Fibroblast of skin of back (primary cell): ENCODE results near the gene ACAD11.
"Not testable (repeated sequence)": the region's sequence is repeated elsewhere in the genome, so short reads cannot be mapped to it uniquely, and the experiment has no call there.

Source experiments
- DNase-seq: peaks from one replicate; pipeline ENCODE4 v3.0.0-alpha.2; 2013

ACAD11 gene

DNA sequence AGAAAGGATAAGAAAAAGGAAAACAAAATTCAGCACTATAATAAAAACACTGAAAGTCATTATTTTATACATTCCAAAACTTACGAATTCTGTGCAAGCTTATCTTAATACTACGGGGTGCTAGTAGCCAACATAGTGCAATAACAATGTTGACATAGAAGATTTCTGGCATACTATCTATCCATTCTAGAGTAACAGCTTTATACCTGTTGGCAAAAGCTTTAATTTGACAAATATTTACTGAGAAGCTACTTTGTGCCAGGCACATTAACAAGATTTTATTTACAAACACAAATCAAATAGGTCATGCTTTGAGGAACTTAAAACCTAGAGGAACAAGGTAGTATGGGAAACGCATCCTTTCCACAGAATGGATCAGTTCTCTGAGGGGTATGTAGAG, 61.4 kb downstream of the ACAD11 start:
- no peak for DNase-seq

GRCh38 chr3:132597660-132598059, 61.9 kb downstream of the ACAD11 start:
- no peak for DNase-seq

GRCh38 chr3:132596816-132597433, 62.7 kb downstream of the ACAD11 start, which contains the start of gene ACKR4:
Gene ACKR4, plus strand, starts transcription at chr3:132597270. Its CDS starts 3,128 bp downstream, at chr3:132600398.
- DNase-seq, result no peak

- DNase-seq, result no peak
Measured at GRCh38 chr3:132596326-132596725, 63.3 kb downstream of the ACAD11 start.

GRCh38 chr3:132595014-132595413, 64.6 kb downstream of the ACAD11 start:
- DNase-seq, result peak; percentile 83

- DNase-seq, result no peak
Measured at GRCh38 chr3:132594498-132594897, 65.1 kb downstream of the ACAD11 start.

GRCh38 chr3:132593947-132594323, 65.7 kb downstream of the ACAD11 start:
- DNase-seq, result peak; percentile 90

DNA sequence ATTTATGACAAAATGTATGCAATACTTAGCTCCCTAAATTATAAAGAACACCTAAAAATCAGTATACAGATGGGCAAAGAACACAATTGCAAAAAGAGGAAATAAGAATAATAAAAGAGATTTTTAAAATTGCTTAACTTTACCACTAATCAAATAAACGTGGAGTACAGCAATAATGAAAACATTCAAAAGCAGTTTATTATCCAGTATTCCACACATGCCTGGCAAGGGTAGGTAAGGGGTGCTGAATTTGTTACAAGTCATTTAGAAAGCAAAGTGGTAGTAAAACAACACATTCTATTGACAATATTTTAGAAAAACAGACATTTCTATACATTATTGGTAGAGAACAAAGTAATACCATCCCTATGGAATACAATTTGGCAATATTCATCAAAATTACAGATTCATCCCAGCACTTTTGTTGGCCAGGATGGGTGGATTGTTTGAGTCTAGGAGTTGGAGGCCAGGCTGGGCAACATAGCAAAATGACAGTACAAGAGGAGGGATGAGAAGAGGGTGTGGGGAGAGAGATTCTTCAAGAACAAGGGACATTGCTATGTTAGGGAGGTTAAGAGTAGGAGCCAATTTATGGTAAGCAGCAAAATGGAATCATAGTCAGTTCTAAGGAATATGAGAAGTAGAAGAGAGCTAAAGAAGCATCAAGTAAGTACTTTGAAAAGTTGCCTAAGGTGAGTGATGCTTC, 66.2 kb downstream of the ACAD11 start:
- peak; percentile 45 for DNase-seq

DNA sequence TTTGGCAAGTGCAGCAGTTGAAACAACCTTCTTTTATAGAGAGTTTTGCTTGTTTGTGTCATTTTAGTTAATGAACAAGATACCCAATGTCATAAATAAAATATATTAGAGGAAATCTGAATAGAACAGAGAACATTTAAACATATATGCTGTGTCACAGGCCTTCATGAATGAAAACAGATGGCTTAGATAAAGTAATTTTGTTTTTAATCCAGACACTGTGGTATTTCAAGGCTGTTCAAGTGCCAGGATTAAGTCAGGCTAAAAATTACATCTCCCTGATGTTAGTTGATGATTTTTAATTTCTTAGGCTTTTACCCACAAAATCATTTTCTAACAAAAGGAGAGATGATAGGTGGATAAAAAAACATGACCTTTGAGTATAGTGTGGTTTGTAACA, 67.4 kb downstream of the ACAD11 start:
- DNase-seq, result no peak

- DNase-seq, result no peak
Measured at GRCh38 chr3:132587401-132587800, 72.2 kb downstream of the ACAD11 start.

DNA sequence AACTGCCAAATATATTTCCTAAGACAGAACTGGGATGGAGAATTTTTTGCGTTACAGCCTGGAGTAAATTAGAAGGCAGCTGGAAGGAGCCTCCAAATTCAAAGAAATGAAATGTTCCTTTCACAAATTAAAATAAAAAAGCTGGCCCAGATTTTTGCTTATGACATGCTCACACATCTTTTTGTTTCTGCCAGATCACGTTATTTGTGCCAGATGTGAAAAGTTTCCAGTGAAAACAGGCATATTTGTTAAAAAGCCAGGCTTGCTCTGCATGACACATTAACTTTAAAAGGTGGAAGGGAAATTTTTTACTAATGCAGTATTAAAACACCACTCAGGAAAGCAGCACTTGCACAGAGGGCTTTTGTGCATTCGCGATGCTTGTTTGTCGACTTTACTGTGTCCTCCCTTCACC, 85.8 kb downstream of the ACAD11 start:
- DNase-seq, result no peak

DNA sequence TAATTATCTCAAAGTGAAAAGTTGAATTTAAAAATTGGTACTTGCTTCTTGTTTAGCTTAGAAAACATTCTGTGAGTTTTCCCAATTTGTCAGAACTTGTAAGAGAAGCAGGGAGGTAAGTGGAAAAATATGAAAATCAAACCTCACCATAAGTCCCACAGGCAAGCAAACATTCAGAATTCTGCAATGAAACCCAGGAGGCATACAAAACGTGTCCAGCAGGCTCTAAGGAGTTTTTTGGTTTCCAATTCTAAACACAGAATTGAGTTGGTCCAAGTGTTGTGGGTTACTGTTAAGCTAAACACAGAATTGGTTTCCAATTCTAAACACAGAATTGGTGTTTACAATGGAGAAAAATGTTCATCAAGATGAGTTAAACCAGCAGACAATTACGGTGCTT, 89.6 kb downstream of the ACAD11 start:
- DNase-seq, result no peak

DNA sequence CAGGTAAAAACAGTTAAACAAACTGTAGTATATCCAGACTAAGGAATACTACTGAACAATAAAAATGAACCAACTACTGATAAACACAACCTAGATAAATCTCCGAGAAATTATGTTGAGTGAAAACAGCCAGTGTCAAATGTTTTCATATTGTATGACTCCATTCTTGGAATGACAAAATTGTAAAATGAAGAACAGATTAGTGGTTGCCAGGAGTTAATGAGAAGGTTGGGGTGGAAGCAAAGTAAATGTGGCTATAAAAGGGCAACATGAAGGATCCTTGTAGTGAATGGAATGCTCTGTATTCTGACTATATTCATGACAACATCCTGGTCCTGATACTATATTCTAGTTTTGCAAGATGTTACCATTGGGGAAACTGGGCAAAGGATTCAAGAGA, 90.0 kb downstream of the ACAD11 start:
- peak; percentile 81 for DNase-seq

GRCh38 chr3:132569153-132569552, 90.5 kb downstream of the ACAD11 start:
- DNase-seq, result peak; percentile 59

DNA sequence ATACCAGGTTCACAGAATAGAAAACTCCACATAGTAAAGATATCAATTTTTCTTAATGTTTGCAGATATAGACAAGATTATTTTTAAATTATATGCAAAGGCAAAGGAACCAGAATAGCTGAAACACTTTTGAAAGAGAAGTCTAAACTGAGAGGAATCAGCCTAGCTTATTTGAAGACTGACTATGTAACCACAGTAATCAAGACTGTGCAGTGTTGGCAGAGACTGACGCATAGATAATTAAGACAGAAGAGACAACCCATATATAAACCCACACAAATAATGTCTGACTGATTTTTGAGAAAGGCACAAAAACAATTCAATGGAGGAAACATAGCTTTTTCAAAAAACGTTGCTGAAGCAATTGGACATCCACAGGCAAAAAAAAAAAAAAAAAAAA, 91.2 kb downstream of the ACAD11 start:
- DNase-seq, result no peak

GRCh38 chr3:132564070-132564465, 95.5 kb downstream of the ACAD11 start:
- DNase-seq, result no peak

DNA sequence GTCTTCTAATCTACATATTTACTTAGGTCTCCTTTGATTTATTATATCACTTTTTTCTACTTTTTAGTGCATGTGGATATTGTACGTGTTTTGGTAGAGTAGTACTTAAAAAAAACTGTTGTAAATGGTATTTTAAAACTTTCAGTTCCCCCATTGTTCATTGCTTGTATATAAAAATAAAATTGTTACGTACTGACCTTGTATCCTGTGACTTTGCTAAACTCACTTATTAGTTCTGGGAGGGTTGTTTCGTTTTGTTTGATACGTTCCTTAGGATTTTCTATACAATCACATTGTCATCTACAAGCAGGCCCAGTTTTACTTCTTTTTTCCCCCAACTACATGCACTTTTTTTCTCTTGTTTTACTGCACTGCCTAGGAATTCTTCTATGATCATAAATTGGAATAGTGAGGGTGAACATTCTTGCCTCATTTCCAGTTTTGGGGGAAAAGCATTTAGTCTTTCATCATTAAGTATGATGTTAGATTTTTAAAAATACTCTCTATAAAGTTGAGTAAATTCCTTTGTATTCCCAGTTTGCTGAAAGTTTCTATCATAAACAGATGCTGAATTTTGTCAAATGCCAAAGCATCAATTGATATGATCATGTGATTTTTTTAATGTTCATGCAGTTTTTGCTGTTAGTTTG, 96.1 kb downstream of the ACAD11 start:
- no peak for DNase-seq

DNA sequence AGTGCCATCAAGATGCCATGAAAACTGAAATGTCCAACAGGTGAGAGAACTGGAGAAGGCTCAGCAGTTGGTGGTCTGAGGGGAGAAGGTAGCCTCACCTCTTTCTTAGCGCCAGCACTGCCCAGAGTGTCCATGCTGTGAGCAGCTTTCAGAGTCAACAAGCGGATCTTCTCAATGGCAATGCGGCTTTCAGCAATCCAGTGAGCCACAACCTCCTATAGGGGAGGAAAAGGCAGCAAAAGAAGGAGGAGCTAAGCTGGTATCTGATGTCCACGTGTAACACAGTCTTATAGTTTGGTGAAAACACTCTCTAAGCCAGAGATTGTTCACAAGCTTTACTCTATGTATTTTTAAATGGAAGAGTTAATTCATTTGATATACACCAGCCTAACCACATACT, 98.6 kb downstream of the ACAD11 start:
- no peak for DNase-seq

- DNase-seq, result no peak
Measured at GRCh38 chr3:132556508-132557159, 103.0 kb downstream of the ACAD11 start.

DNA sequence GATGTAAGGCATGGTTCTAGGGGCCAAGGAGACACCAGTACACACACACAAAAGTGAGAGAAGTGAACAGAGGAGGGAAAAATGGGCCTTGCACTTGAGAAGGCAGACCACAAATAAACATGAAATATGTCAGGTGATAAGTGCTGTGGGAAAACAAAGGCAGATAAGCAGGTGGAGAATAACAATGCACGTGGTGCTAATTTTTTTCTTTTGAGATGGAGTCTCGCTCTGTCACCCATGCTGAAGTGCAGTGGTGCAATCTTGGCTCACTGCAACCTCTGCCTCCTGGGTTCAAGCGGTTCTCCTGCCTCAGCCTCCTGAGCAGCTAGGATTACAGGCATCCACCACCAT, 103.6 kb downstream of the ACAD11 start:
- DNase-seq, result not testable (repeated sequence)

GRCh38 chr3:132555306-132556035, 104.1 kb downstream of the ACAD11 start:
- no peak for DNase-seq

DNA sequence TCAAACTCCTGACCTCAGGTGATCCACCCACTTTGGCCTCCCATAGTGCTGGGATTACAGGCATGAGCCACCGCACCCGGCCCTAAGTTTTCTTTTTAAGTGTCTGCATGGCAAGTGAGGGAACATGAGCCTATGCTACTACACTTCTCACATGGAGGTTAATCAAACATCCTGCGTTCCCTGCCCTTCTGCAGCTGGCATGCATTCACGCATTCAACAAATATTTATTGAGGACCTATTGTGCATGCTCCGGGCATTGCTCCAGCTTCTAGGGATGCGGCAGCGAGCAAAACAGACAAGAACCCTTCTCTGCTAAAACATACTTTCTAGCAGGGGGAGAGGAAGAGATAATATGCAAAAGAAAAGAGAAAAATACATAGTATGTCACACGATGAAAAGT, 105.2 kb downstream of the ACAD11 start:
- DNase-seq, result peak; percentile 61

DNA sequence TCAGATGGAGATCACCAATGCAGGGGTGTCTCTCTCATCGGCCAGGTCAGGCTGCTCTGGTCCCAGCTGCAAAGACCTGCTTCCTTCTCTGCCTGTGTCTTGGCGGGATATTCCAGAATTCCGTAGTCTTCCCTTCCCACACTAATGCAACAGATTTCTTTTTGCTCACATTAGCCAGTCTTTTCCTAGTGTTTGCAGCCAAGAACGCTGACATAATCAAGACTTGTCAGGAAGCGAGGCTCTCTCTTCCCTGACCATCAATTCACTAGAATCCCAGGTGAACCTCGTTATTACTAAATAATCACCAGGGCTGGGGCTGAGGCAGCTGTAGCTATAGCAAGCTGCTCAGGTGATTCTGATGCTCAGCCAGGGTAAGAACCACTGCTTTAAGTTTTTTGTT, 105.8 kb downstream of the ACAD11 start:
- no peak for DNase-seq
